ENCODE results near the gene TECPR2. TPM values are rescaled to one million over a fixed set of nuclear protein-coding genes. Genes with fewer than 3 reads are reported as not detected.

The TECPR2 gene
- total RNA-seq, 2 experiments from 2014 or later = 4.8 to 5.7 TPM

- H3K4me1 Mint-ChIP-seq = peaks cover 8% of the 10 kb centered on the region
- peaks cover 2% of the 10 kb centered on the region for H3K36me3 Mint-ChIP-seq
- no peaks in the 10 kb centered on the region for H3K9me3 Mint-ChIP-seq
- H3K4me3 Mint-ChIP-seq = no peak overlapping the region
- no peak overlapping the region for H3K27ac Mint-ChIP-seq
- H3K27me3 Mint-ChIP-seq = no peaks in the 10 kb centered on the region
- DNase-seq = no peak
Measured at GRCh38 chr14:102496331-102496691, 133.6 kb downstream of the TECPR2 start.

- H3K27me3 Mint-ChIP-seq = no peaks in the 10 kb centered on the region
- no peak for DNase-seq
- H3K36me3 Mint-ChIP-seq = peaks cover 2% of the 10 kb centered on the region
- peaks cover 8% of the 10 kb centered on the region for H3K4me1 Mint-ChIP-seq
- H3K27ac Mint-ChIP-seq = no peak overlapping the region
- no peak overlapping the region for H3K4me3 Mint-ChIP-seq
- no peaks in the 10 kb centered on the region for H3K9me3 Mint-ChIP-seq
Measured at GRCh38 chr14:102496958-102497744, 134.4 kb downstream of the TECPR2 start.

GRCh38 chr14:102497998-102498677 lies 135.4 kb downstream of the TECPR2 start:
- Mint-ChIP-seq H3K4me3 (no peak overlapping the region), H3K27ac (no peak overlapping the region), H3K27me3 (no peaks in the 10 kb centered on the region), H3K4me1 (peaks cover 8% of the 10 kb centered on the region), H3K36me3 (peaks cover 2% of the 10 kb centered on the region), H3K9me3 (no peaks in the 10 kb centered on the region)
- no peak for DNase-seq

GRCh38 chr14:102498678-102499265 lies 136.0 kb downstream of the TECPR2 start:
- Mint-ChIP-seq H3K36me3 (peaks cover 2% of the 10 kb centered on the region), H3K9me3 (no peaks in the 10 kb centered on the region), H3K4me3 (no peak overlapping the region), H3K27me3 (no peaks in the 10 kb centered on the region), H3K27ac (peak overlapping the region; percentile 30), H3K4me1 (peaks cover 8% of the 10 kb centered on the region)
- DNase-seq = no peak

GRCh38 chr14:102499401-102500157 lies 136.8 kb downstream of the TECPR2 start:
- Mint-ChIP-seq H3K27me3 (no peaks in the 10 kb centered on the region), H3K9me3 (no peaks in the 10 kb centered on the region), H3K36me3 (peaks cover 2% of the 10 kb centered on the region), H3K27ac (no peak overlapping the region), H3K4me1 (peaks cover 8% of the 10 kb centered on the region), H3K4me3 (no peak overlapping the region)
- DNase-seq = no peak

- no peak for DNase-seq
- peaks cover 2% of the 10 kb centered on the region for H3K36me3 Mint-ChIP-seq
- H3K27ac Mint-ChIP-seq = peak overlapping the region; percentile 58
- no peak overlapping the region for H3K4me3 Mint-ChIP-seq
- peaks cover 8% of the 10 kb centered on the region for H3K4me1 Mint-ChIP-seq
- H3K27me3 Mint-ChIP-seq = no peaks in the 10 kb centered on the region
- no peaks in the 10 kb centered on the region for H3K9me3 Mint-ChIP-seq
Measured at GRCh38 chr14:102500158-102500662, 137.5 kb downstream of the TECPR2 start.

- Mint-ChIP-seq H3K4me3 (no peak overlapping the region), H3K4me1 (peaks cover 8% of the 10 kb centered on the region), H3K27me3 (no peaks in the 10 kb centered on the region), H3K36me3 (peaks cover 2% of the 10 kb centered on the region), H3K9me3 (no peaks in the 10 kb centered on the region), H3K27ac (peak overlapping the region; percentile 58)
- DNase-seq = no peak
Measured at GRCh38 chr14:102500713-102501112, 138.0 kb downstream of the TECPR2 start.

- Mint-ChIP-seq H3K27ac (no peak overlapping the region), H3K36me3 (peaks cover 3% of the 10 kb centered on the region), H3K4me3 (no peak overlapping the region), H3K27me3 (no peaks in the 10 kb centered on the region), H3K9me3 (no peaks in the 10 kb centered on the region), H3K4me1 (peaks cover 8% of the 10 kb centered on the region)
- no peak for DNase-seq
Measured at GRCh38 chr14:102501751-102502315, 139.1 kb downstream of the TECPR2 start.

- no peak for DNase-seq
- H3K27me3 Mint-ChIP-seq = no peaks in the 10 kb centered on the region
- H3K36me3 Mint-ChIP-seq = peaks cover 3% of the 10 kb centered on the region
- no peak overlapping the region for H3K4me3 Mint-ChIP-seq
- H3K27ac Mint-ChIP-seq = no peak overlapping the region
- H3K9me3 Mint-ChIP-seq = no peaks in the 10 kb centered on the region
- peaks cover 8% of the 10 kb centered on the region for H3K4me1 Mint-ChIP-seq
Measured at GRCh38 chr14:102502571-102502970, 139.8 kb downstream of the TECPR2 start.

- DNase-seq = no peak
- Mint-ChIP-seq H3K27me3 (no peaks in the 10 kb centered on the region), H3K4me1 (peaks cover 11% of the 10 kb centered on the region), H3K4me3 (no peak overlapping the region), H3K27ac (no peak overlapping the region), H3K36me3 (peaks cover 7% of the 10 kb centered on the region), H3K9me3 (no peaks in the 10 kb centered on the region)
Measured at GRCh38 chr14:102503641-102504327, 141.0 kb downstream of the TECPR2 start.

GRCh38 chr14:102504328-102504999 lies 141.7 kb downstream of the TECPR2 start:
- DNase-seq = no peak
- Mint-ChIP-seq H3K4me3 (no peak overlapping the region), H3K27me3 (no peaks in the 10 kb centered on the region), H3K4me1 (peaks cover 12% of the 10 kb centered on the region), H3K9me3 (no peaks in the 10 kb centered on the region), H3K36me3 (peaks cover 5% of the 10 kb centered on the region), H3K27ac (no peak overlapping the region)

- Mint-ChIP-seq H3K36me3 (peaks cover 5% of the 10 kb centered on the region), H3K4me1 (peaks cover 10% of the 10 kb centered on the region), H3K4me3 (no peak overlapping the region), H3K27ac (no peak overlapping the region), H3K9me3 (no peaks in the 10 kb centered on the region), H3K27me3 (no peaks in the 10 kb centered on the region)
- DNase-seq = no peak
Measured at GRCh38 chr14:102505000-102505619, 142.4 kb downstream of the TECPR2 start.

GRCh38 chr14:102505775-102506625 lies 143.3 kb downstream of the TECPR2 start:
- Mint-ChIP-seq H3K9me3 (no peaks in the 10 kb centered on the region), H3K27me3 (no peaks in the 10 kb centered on the region), H3K36me3 (peaks cover 5% of the 10 kb centered on the region), H3K4me3 (no peak overlapping the region), H3K4me1 (peaks cover 13% of the 10 kb centered on the region), H3K27ac (no peak overlapping the region)
- no peak for DNase-seq

All from activated naive CD8-positive, alpha-beta T cell treated with anti-CD3 and anti-CD28 coated beads for 36 hours (primary cell).